GM12801 (cell line): ENCODE measurements around the gene NEK1.

Source experiments
- CTCF ChIP-seq: IDR thresholded peaks from one replicate; pipeline ENCODE4 v1.5.1; 2011; ENCODE audit warnings: control low read depth; ENCODE audit not compliant: insufficient read length; ENCODE audit errors: extremely low read depth

The NEK1 gene

GRCh38 chr4:169437299-169438047 lies 174.9 kb downstream of the NEK1 start:
- TF ChIP-seq CTCF: no peak

- TF ChIP-seq CTCF: no peak
These were observed 175.6 kb downstream of the NEK1 start for GRCh38 chr4:169436734-169437133.

GRCh38 chr4:169428376-169428775 lies 184.0 kb downstream of the NEK1 start:
- no peak for TF ChIP-seq CTCF

GRCh38 chr4:169420291-169420690 lies 192.1 kb downstream of the NEK1 start:
- no peak for TF ChIP-seq CTCF

GRCh38 chr4:169418846-169419245 lies 193.5 kb downstream of the NEK1 start:
- TF ChIP-seq CTCF: no peak

- TF ChIP-seq CTCF: no peak
These were observed 194.6 kb downstream of the NEK1 start for GRCh38 chr4:169417629-169418282.

- no peak for TF ChIP-seq CTCF
These were observed 195.4 kb downstream of the NEK1 start for GRCh38 chr4:169416997-169417396.
